HL-60 (cell line): ENCODE data around the gene TOP3A.

Source experiments
- CTCF ChIP-seq: IDR thresholded peaks from one replicate; pipeline ENCODE4 v1.5.1; 2011; ENCODE audit warnings: low read length, control low read depth, inconsistent platforms; ENCODE audit not compliant: insufficient read depth
- GABPA ChIP-seq: IDR thresholded peaks from 2 replicates; pipeline ENCODE4 v1.6.1; 2012; ENCODE audit warnings: low read depth

- TF ChIP-seq CTCF: no peak
- no peak for TF ChIP-seq GABPA
Observed at GRCh38 chr17:18320301-18320700, 5.5 kb upstream of the TOP3A start.
